Smooth muscle cell (in vitro differentiated cells): ENCODE data around the gene USF1. TPM values are rescaled to one million over a fixed set of nuclear protein-coding genes. Genes with fewer than 3 reads are reported as not detected.
A peak's percentile ranks its signal among the peaks of the same experiment; 100 is the strongest.
"Not testable (repeated sequence)": the region's sequence is repeated elsewhere in the genome, so short reads cannot be mapped to it uniquely, and the experiment has no call there.

Experiments
- DNase-seq: peaks from one replicate; lab custom pipeline; 2025; ENCODE audit not compliant: unreplicated experiment; lab: John Stamatoyannopoulos, UW
- H2AFZ ChIP-seq: fragments of 200-600 bp; sonication (generic); 2 replicates; pipeline ENCODE4 v1.6.0; 2016; ENCODE audit warnings: antibody characterized with exemption, low read depth, mild to moderate bottlenecking
- H3F3A ChIP-seq: fragments of 200-600 bp; sonication (generic); 2 replicates; pipeline ENCODE4 v1.6.0; 2017; ENCODE audit warnings: antibody characterized with exemption, low read depth
- H3K27ac ChIP-seq: fragments of 200-600 bp; sonication (generic); 2 replicates; pipeline ENCODE4 v1.5.1; 2016; ENCODE audit warnings: low read depth, mild to moderate bottlenecking
- H3K27me3 ChIP-seq: fragments of 200-600 bp; sonication (generic); 2 replicates; pipeline ENCODE4 v1.6.1; 2016; ENCODE audit warnings: low read depth, mild to moderate bottlenecking
- H3K36me3 ChIP-seq: fragments of 200-600 bp; sonication (generic); 2 replicates; pipeline ENCODE4 v1.5.1; 2016; ENCODE audit warnings: low read depth
- H3K4me1 ChIP-seq: fragments of 200-600 bp; sonication (generic); 2 replicates; pipeline ENCODE4 v1.5.1; 2016; ENCODE audit warnings: low read depth
- H3K4me2 ChIP-seq: fragments of 200-600 bp; sonication (generic); 2 replicates; pipeline ENCODE4 v1.6.0; 2016; ENCODE audit warnings: mild to moderate bottlenecking
- H3K4me3 ChIP-seq: fragments of 200-600 bp; sonication (generic); 2 replicates; pipeline ENCODE4 v1.5.1; 2016; ENCODE audit warnings: mild to moderate bottlenecking
- H3K79me2 ChIP-seq: fragments of 200-600 bp; sonication (generic); 2 replicates; pipeline ENCODE4 v1.6.0; 2016; ENCODE audit warnings: low read depth, mild to moderate bottlenecking
- H3K9ac ChIP-seq: fragments of 200-600 bp; sonication (generic); 2 replicates; pipeline ENCODE4 v1.6.0; 2016; ENCODE audit warnings: low read depth
- H3K9me3 ChIP-seq: fragments of 200-600 bp; sonication (generic); replicated peaks from 2 replicates; pipeline ENCODE4 v1.5.1; 2016; ENCODE audit warnings: low read depth
- H4K20me1 ChIP-seq: fragments of 200-600 bp; sonication (generic); 2 replicates; pipeline ENCODE4 v1.6.0; 2016; ENCODE audit warnings: low read depth
- CTCF ChIP-seq: fragments of 200-600 bp; sonication (generic); IDR thresholded peaks from 2 replicates; pipeline ENCODE4 v1.5.1; 2017; ENCODE audit warnings: borderline replicate concordance, mild to moderate bottlenecking, antibody characterized with exemption; ENCODE audit not compliant: insufficient read depth, poor library complexity, severe bottlenecking
- WGBS: methylation state at CpG from one replicate; pipeline ENCODE4 v1.1.7; 2016; ENCODE audit warnings: low lambda C conversion rate; 5-methylcytosine and 5-hydroxymethylcytosine counted together
- polyA plus RNA-seq: library from polyadenylated mRNA; unstranded; fragments of >200 nt; fragmentation: Nextera tagmentation; extraction: Ambion mirVana; gene quantifications from 2 replicates; pipeline ENCODE4 v1.2.1, GENCODE V29; 2016
- small RNA-seq: library from RNA; depleted of rRNA; stranded (forward); fragments of <200 nt; gene quantifications from one replicate; pipeline ENCODE3, GENCODE V24; 2014
- total RNA-seq: library from RNA; depleted of rRNA; stranded (reverse); fragments of >200 nt; gene quantifications from 2 replicates; pipeline ENCODE4 v1.2.3, GENCODE V29; 2014

Gene USF1
- total and polyA plus RNA-seq, 2 experiments from 2014 or later = 20.0 to 47.0 TPM

GRCh38 chr1:160996178-160996577, 49.6 kb downstream of the USF1 start:
- WGBS = 62% methylated on average over 3 of the region's 3 CpGs
- Histone ChIP-seq H3K4me2 (no peak overlapping the region), H3K9me3 (no peaks in the 10 kb centered on the region), H3K4me1 (peaks cover 5% of the 10 kb centered on the region), H2AFZ (no peak overlapping the region), H3K36me3 (no peaks in the 10 kb centered on the region), H3K4me3 (no peak overlapping the region), H4K20me1 (no peaks in the 10 kb centered on the region), H3K27me3 (no peaks in the 10 kb centered on the region), H3K27ac (peak overlapping the region; percentile 86), H3K9ac (peak overlapping the region; percentile 18), H3K79me2 (no peaks in the 10 kb centered on the region), H3F3A (peaks cover 22% of the 10 kb centered on the region)
- no peak for DNase-seq
- TF ChIP-seq CTCF = no peak

GRCh38 chr1:160993544-160994193, 52.1 kb downstream of the USF1 start:
- Histone ChIP-seq H4K20me1 (no peaks in the 10 kb centered on the region), H3K79me2 (no peaks in the 10 kb centered on the region), H3K4me3 (no peak overlapping the region), H3K36me3 (no peaks in the 10 kb centered on the region), H3F3A (peaks cover 22% of the 10 kb centered on the region), H3K4me1 (peaks cover 5% of the 10 kb centered on the region), H3K9me3 (no peaks in the 10 kb centered on the region), H3K4me2 (peak overlapping the region; percentile 9), H3K9ac (no peak overlapping the region), H3K27me3 (no peaks in the 10 kb centered on the region), H3K27ac (peak overlapping the region; percentile 86), H2AFZ (no peak overlapping the region)
- 77% methylated on average over 14 of the region's 14 CpGs for WGBS
- peak; percentile 36 for TF ChIP-seq CTCF
- no peak for DNase-seq

GRCh38 chr1:160992036-160992435, 53.7 kb downstream of the USF1 start:
- not testable (repeated sequence) for H3K4me1 ChIP-seq, H3K4me2 ChIP-seq, H4K20me1 ChIP-seq, H2AFZ ChIP-seq, H3K4me3 ChIP-seq, H3K27me3 ChIP-seq, H3K9me3 ChIP-seq, DNase-seq, H3K36me3 ChIP-seq, H3K27ac ChIP-seq, H3K9ac ChIP-seq, H3K79me2 ChIP-seq
- 100% methylated on average over 4 of the region's 4 CpGs for WGBS
- H3F3A ChIP-seq = peaks cover 22% of the 10 kb centered on the region

Small RNA genes within 50 kb of the gene (small RNA-seq; reads per million reads assigned to genes)
- gene AL591806.2 = not detected

Other genes with a start within 250 kb of the USF1 start
- gene LY9, start 249.8 kb downstream of the USF1 start, total RNA-seq = not detected in 2 replicates
- gene LY9, start 249.8 kb downstream of the USF1 start, polyA plus RNA-seq = not detected in 2 replicates
- 0.99 TPM in 1 of 2 replicates, not detected in the other for gene CD244, start 183.1 kb downstream of the USF1 start, total RNA-seq
- gene CD244, start 183.1 kb downstream of the USF1 start, polyA plus RNA-seq = not detected in 2 replicates
- not detected in 2 replicates for gene ITLN1, start 160.8 kb downstream of the USF1 start, total RNA-seq
- gene ITLN1, start 160.8 kb downstream of the USF1 start, polyA plus RNA-seq = not detected in 2 replicates
- not detected in 2 replicates for gene ITLN2, start 91.2 kb downstream of the USF1 start, total RNA-seq
- gene ITLN2, start 91.2 kb downstream of the USF1 start, polyA plus RNA-seq = not detected in 2 replicates
- gene F11R, start 24.8 kb downstream of the USF1 start, total RNA-seq = 57.8 and 62.5 TPM in 2 replicates
- 26.4 and 35.6 TPM in 2 replicates for gene F11R, start 24.8 kb downstream of the USF1 start, polyA plus RNA-seq
- 11.5 and 48.0 TPM in 2 replicates for gene TSTD1, start 7.0 kb downstream of the USF1 start, total RNA-seq
- 26.0 and 63.2 TPM in 2 replicates for gene TSTD1, start 7.0 kb downstream of the USF1 start, polyA plus RNA-seq
- 0.90 and 1.2 TPM in 2 replicates for gene ARHGAP30, start 23.9 kb upstream of the USF1 start, total RNA-seq
- 0.13 and 1.1 TPM in 2 replicates for gene ARHGAP30, start 23.9 kb upstream of the USF1 start, polyA plus RNA-seq
- 18.2 and 27.6 TPM in 2 replicates for gene NECTIN4, start 43.6 kb upstream of the USF1 start, total RNA-seq
- 12.7 and 32.8 TPM in 2 replicates for gene NECTIN4, start 43.6 kb upstream of the USF1 start, polyA plus RNA-seq
- 2.2 and 10.0 TPM in 2 replicates for gene KLHDC9, start 52.4 kb upstream of the USF1 start, total RNA-seq
- gene KLHDC9, start 52.4 kb upstream of the USF1 start, polyA plus RNA-seq = 3.3 and 4.6 TPM in 2 replicates
- 49.0 and 82.0 TPM in 2 replicates for gene PFDN2, start 72.1 kb upstream of the USF1 start, total RNA-seq
- 139 and 150 TPM in 2 replicates for gene PFDN2, start 72.1 kb upstream of the USF1 start, polyA plus RNA-seq
- 33.6 and 37.2 TPM in 2 replicates for gene NIT1, start 72.1 kb upstream of the USF1 start, total RNA-seq
- 37.6 and 53.0 TPM in 2 replicates for gene NIT1, start 72.1 kb upstream of the USF1 start, polyA plus RNA-seq
- 36.3 and 36.9 TPM in 2 replicates for gene DEDD, start 86.7 kb upstream of the USF1 start, total RNA-seq
- 33.7 and 38.6 TPM in 2 replicates for gene DEDD, start 86.7 kb upstream of the USF1 start, polyA plus RNA-seq
- gene UFC1, start 108.0 kb upstream of the USF1 start, total RNA-seq = 57.1 and 58.2 TPM in 2 replicates
- gene UFC1, start 108.0 kb upstream of the USF1 start, polyA plus RNA-seq = 81.5 and 94.5 TPM in 2 replicates
- gene USP21, start 113.5 kb upstream of the USF1 start, total RNA-seq = 6.9 and 10.7 TPM in 2 replicates
- gene USP21, start 113.5 kb upstream of the USF1 start, polyA plus RNA-seq = 25.4 and 30.8 TPM in 2 replicates
- 14.2 and 16.5 TPM in 2 replicates for gene PPOX, start 120.4 kb upstream of the USF1 start, total RNA-seq
- 23.8 and 31.6 TPM in 2 replicates for gene PPOX, start 120.4 kb upstream of the USF1 start, polyA plus RNA-seq
- 21.4 and 21.9 TPM in 2 replicates for gene B4GALT3, start 131.5 kb upstream of the USF1 start, total RNA-seq
- gene B4GALT3, start 131.5 kb upstream of the USF1 start, polyA plus RNA-seq = 44.9 and 47.0 TPM in 2 replicates
- gene ADAMTS4, start 153.1 kb upstream of the USF1 start, total RNA-seq = 11.5 and 17.1 TPM in 2 replicates
- 17.7 and 28.3 TPM in 2 replicates for gene ADAMTS4, start 153.1 kb upstream of the USF1 start, polyA plus RNA-seq
- 54.3 and 58.1 TPM in 2 replicates for gene NDUFS2, start 156.4 kb upstream of the USF1 start, total RNA-seq
- gene NDUFS2, start 156.4 kb upstream of the USF1 start, polyA plus RNA-seq = 136 and 139 TPM in 2 replicates
- not detected in 2 replicates for gene FCER1G, start 169.3 kb upstream of the USF1 start, total RNA-seq
- 0.78 and 0.98 TPM in 2 replicates for gene FCER1G, start 169.3 kb upstream of the USF1 start, polyA plus RNA-seq
- not detected in 2 replicates for gene APOA2, start 177.7 kb upstream of the USF1 start, total RNA-seq
- gene APOA2, start 177.7 kb upstream of the USF1 start, polyA plus RNA-seq = 1.6 and 3.6 TPM in 2 replicates
- 3.3 and 8.6 TPM in 2 replicates for gene TOMM40L, start 180.1 kb upstream of the USF1 start, total RNA-seq
- gene TOMM40L, start 180.1 kb upstream of the USF1 start, polyA plus RNA-seq = 8.3 and 9.0 TPM in 2 replicates
- not detected in 2 replicates for gene NR1I3, start 192.2 kb upstream of the USF1 start, total RNA-seq
- 0.46 and 0.90 TPM in 2 replicates for gene NR1I3, start 192.2 kb upstream of the USF1 start, polyA plus RNA-seq
- 0.09 and 0.13 TPM in 2 replicates for gene PCP4L1, start 212.8 kb upstream of the USF1 start, total RNA-seq
- 0.28 TPM in 1 of 2 replicates, not detected in the other for gene PCP4L1, start 212.8 kb upstream of the USF1 start, polyA plus RNA-seq